ENCODE data around the gene B4GALNT4.
"Not testable (repeated sequence)": the region's sequence is repeated elsewhere in the genome, so short reads cannot be mapped to it uniquely, and the experiment has no call there.

B4GALNT4 gene

DNA sequence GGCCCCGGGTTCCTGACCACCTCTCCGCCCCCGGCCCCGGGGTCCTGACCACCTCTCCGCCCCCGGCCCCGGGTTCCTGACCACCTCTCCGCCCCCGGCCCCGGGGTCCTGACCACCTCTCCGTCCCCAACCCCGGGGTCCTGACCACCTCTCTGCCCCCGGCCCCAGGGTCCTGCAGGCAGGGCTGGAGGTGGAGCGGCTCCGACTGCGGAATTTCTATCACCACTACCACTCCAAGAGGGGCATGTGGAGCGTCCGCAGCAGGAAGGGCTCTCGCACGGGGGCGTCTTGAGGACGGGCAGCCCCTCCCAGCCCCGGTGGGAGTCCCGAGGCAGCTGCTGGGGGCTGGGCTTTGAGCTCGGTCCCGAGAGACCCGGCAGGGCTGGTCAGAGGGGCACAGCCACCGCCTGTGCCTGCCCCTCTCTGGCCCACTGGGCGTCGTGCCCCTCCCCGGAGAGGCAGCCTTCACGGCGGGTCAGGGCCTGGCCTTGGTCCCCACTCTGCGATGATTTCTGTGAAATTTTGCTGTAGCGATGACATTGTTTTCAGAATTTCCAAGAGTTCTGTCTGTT, 12.3 kb downstream of the B4GALNT4 start:
- H3K4me1 ChIP-seq (ENCODE audit: control insufficient read depth in 1 of 2, insufficient read depth in 2 of 2, low read length in 2 of 2): no peaks in the 10 kb centered on the region
- peaks cover 0 to 7% of the 10 kb centered on the region in 2 donors for H3K9me3 ChIP-seq (ENCODE audit: control insufficient read depth in 1 of 2, low read length in 2 of 2)
- no peaks in the 10 kb centered on the region for H3K27me3 ChIP-seq (ENCODE audit: low read depth, low read length)
- H3K4me3 ChIP-seq (ENCODE audit: low read depth in 1 of 2, low read length in 2 of 2): no peak overlapping the region
- no peak overlapping the region for H3K27ac ChIP-seq (ENCODE audit: low read length)
- no peaks in the 10 kb centered on the region for H3K36me3 ChIP-seq (ENCODE audit: control insufficient read depth in 1 of 2, insufficient read depth in 2 of 2, low read length in 2 of 2)

DNA sequence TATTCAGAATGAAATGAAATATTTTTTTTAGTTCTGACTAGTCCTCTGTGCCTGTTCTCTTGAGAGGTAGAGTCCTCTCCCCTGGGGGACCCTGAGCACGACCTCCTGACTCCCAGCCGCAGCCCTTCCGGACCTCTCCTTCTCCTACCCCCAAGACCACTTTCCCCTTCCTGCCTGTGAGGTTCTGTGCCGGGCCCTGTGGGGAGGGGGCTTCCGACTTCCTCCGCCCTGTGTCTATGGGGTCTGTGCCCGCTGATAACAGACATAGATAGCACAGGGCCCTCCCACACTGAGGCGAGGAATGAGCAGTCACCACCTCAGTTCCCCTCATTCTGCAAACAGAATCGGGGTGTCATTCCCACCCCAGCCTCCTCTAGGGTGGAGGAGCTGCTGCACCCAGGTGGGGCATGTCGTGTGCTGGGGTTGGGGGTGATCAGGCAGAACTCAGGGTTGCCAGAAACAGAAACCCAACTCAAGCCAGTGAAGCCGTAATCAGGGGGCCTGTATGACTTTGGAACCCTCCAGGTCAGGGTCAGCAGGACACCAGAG, 12.9 kb downstream of the B4GALNT4 start:
- H3K36me3 ChIP-seq (ENCODE audit: control insufficient read depth in 1 of 2, insufficient read depth in 2 of 2, low read length in 2 of 2): no peaks in the 10 kb centered on the region
- no peak overlapping the region for H3K27ac ChIP-seq (ENCODE audit: low read length)
- no peaks in the 10 kb centered on the region for H3K4me1 ChIP-seq (ENCODE audit: control insufficient read depth in 1 of 2, insufficient read depth in 2 of 2, low read length in 2 of 2)
- H3K27me3 ChIP-seq (ENCODE audit: low read depth, low read length): no peaks in the 10 kb centered on the region
- H3K4me3 ChIP-seq (ENCODE audit: low read depth in 1 of 2, low read length in 2 of 2): no peak overlapping the region
- H3K9me3 ChIP-seq (ENCODE audit: control insufficient read depth in 1 of 2, low read length in 2 of 2): peaks cover 0 to 9% of the 10 kb centered on the region in 2 donors

DNA sequence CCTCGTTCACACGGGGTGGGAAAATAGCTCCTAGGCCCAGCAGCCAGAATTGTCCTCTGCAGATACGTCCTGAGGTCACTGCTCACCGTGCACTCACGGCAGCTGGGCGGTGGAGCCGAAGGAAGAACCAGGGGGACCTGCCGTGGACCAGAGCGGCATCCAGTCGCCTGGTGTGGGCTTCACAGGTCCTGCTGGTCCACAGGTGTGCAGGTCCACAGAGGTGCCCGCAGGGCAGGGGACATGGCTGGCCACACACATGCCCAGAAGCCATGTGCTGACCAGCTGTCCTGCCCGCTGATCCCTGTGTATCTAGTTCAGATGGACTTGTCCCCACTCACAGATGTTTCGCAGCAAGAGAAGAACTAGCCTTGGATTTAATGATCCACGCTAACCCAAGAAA, 14.1 kb downstream of the B4GALNT4 start:
- H3K36me3 ChIP-seq (ENCODE audit: control insufficient read depth in 1 of 2, insufficient read depth in 2 of 2, low read length in 2 of 2): no peaks in the 10 kb centered on the region
- H3K9me3 ChIP-seq (ENCODE audit: control insufficient read depth in 1 of 2, low read length in 2 of 2): peaks cover 0 to 9% of the 10 kb centered on the region in 2 donors

DNA sequence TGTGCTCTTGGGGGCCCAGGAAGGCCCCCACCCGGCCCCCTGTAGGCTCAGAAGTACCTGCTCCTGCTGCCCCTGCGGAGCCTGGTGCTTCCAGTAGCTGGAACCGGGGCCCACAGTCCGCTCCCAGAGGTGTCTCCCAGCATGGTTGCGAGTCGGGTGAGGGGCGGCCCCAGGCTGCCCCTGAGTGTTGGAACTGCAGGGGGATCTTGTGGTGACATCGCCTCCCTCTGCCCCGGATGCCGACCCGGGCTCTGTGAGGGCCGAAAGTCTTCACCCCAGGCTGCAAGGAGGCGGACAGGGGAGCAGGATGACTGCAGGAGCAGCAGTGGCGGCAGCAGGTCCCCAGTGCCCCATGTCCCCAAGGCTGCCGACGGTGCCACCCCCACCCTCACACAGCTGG, 15.2 kb downstream of the B4GALNT4 start:
- Histone ChIP-seq H3K36me3 (ENCODE audit: control insufficient read depth in 1 of 2, insufficient read depth in 2 of 2, low read length in 2 of 2) (no peaks in the 10 kb centered on the region), H3K4me3 (ENCODE audit: low read depth in 1 of 2, low read length in 2 of 2) (no peak overlapping the region), H3K27me3 (ENCODE audit: low read depth, low read length) (no peaks in the 10 kb centered on the region), H3K4me1 (ENCODE audit: control insufficient read depth in 1 of 2, insufficient read depth in 2 of 2, low read length in 2 of 2) (no peaks in the 10 kb centered on the region), H3K27ac (ENCODE audit: low read length) (no peak overlapping the region), H3K9me3 (ENCODE audit: control insufficient read depth in 1 of 2, low read length in 2 of 2) (peaks cover 0 to 9% of the 10 kb centered on the region in 2 donors)

More for the DNA sequence above, 14.1 kb downstream of the B4GALNT4 start:
- Histone ChIP-seq H3K4me3 (ENCODE audit: low read depth in 1 of 2, low read length in 2 of 2) (no peak overlapping the region), H3K4me1 (ENCODE audit: control insufficient read depth in 1 of 2, insufficient read depth in 2 of 2, low read length in 2 of 2) (no peaks in the 10 kb centered on the region), H3K27ac (ENCODE audit: low read length) (no peak overlapping the region), H3K27me3 (ENCODE audit: low read depth, low read length) (no peaks in the 10 kb centered on the region)

DNA sequence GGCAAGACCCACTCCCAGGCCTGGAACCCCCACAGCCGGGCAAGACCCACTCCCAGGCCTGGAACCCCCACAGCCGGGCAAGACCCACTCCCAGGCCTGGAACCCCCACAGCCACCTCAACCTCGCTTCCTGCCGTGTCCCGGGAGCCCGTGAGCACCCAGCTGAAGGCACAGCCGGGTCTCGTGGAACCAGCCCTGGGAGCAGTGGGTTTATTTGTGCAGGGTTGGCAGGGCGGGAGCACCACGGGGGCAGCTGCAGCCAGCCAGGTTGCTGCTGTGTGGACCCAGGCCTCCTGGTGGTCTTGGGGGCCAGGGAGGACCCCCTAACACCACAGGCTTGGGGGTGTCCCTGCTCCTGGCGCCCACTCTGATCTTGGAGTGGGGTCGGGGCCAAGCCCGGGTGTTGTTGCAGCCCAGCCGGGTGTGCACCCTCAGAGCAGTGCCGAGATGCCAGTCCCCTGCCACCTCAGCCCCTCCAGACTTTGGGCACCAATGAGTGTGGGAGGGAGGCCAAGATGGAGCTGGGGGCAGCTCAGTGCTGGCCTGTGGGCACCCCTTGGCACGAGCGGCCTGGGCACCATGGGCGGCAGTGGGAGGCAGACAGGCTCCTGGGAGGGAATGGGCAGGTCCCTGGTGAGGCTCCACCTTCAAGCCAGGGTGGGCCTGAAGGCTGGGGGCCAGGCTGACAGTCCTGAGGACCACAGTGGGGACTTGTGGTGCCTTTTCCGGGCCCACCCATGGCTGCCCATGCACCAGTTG, 16.5 kb downstream of the B4GALNT4 start:
- Histone ChIP-seq H3K27ac (ENCODE audit: low read length) (no peak overlapping the region), H3K9me3 (ENCODE audit: control insufficient read depth in 1 of 2, low read length in 2 of 2) (peaks cover 0 to 9% of the 10 kb centered on the region in 2 donors), H3K36me3 (ENCODE audit: control insufficient read depth in 1 of 2, insufficient read depth in 2 of 2, low read length in 2 of 2) (no peaks in the 10 kb centered on the region), H3K27me3 (ENCODE audit: low read depth, low read length) (no peaks in the 10 kb centered on the region), H3K4me3 (ENCODE audit: low read depth in 1 of 2, low read length in 2 of 2) (no peak overlapping the region), H3K4me1 (ENCODE audit: control insufficient read depth in 1 of 2, insufficient read depth in 2 of 2, low read length in 2 of 2) (no peaks in the 10 kb centered on the region)

DNA sequence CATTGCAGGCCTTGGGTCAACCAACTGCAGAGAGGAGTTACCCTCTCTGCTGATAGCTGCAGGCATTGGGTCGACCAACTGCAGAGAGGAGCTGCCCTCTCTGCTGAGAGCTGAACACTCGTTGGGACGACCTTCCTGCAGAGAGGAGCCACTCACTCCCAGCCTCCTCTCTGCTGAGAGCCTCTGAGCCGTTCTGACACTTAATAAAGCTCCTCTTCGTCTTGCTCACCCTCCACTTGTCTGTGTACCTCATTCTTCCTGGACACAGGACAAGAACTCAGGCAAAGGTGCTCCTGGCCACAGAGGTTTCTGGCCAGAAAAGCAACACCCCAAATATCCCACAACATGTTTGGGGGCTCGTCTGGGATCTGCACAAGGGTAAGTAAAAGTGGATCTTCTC, 17.2 kb downstream of the B4GALNT4 start:
- Histone ChIP-seq H3K9me3 (ENCODE audit: control insufficient read depth in 1 of 2, low read length in 2 of 2) (peaks cover 0 to 9% of the 10 kb centered on the region in 2 donors), H3K4me1 (ENCODE audit: control insufficient read depth in 1 of 2, insufficient read depth in 2 of 2, low read length in 2 of 2) (no peaks in the 10 kb centered on the region), H3K36me3 (ENCODE audit: control insufficient read depth in 1 of 2, insufficient read depth in 2 of 2, low read length in 2 of 2) (no peaks in the 10 kb centered on the region), H3K27me3 (ENCODE audit: low read depth, low read length) (no peaks in the 10 kb centered on the region), H3K4me3 (ENCODE audit: low read depth in 1 of 2, low read length in 2 of 2) (no peak overlapping the region), H3K27ac (ENCODE audit: low read length) (no peak overlapping the region)

DNA sequence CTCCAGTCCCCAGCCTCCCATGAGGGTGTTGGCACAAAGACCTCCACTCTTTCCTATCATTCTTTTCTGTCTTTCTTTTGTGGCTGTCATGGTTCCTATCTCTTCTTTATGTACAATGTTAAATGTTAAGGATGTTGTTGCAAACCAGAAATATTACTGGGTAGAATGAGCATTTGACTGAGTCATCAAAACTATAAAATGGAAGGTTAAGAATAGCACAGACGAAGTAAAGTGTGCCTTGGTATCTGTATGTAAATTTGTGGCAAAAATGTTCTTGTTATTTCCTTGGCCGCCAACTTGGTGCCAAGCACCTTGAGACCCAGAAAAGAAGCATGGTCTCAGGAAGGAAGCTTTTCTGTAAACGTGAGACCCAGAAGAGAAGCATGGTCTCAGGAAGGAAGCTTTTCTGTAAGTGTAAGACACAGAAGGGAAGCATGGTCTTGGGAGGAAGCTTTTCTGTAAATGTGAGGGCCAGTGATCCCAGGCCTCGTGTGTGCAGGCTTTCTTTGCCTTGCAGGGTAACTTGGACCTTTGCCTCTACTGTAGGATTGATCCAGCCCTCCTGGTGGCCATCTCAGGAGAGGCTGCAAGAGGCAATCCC, 18.0 kb downstream of the B4GALNT4 start:
- Histone ChIP-seq H3K4me3 (ENCODE audit: low read depth in 1 of 2, low read length in 2 of 2) (no peak overlapping the region), H3K4me1 (ENCODE audit: control insufficient read depth in 1 of 2, insufficient read depth in 2 of 2, low read length in 2 of 2) (no peaks in the 10 kb centered on the region), H3K27me3 (ENCODE audit: low read depth, low read length) (no peaks in the 10 kb centered on the region), H3K36me3 (ENCODE audit: control insufficient read depth in 1 of 2, insufficient read depth in 2 of 2, low read length in 2 of 2) (no peaks in the 10 kb centered on the region), H3K9me3 (ENCODE audit: control insufficient read depth in 1 of 2, low read length in 2 of 2) (peaks cover 0 to 9% of the 10 kb centered on the region in 2 donors), H3K27ac (ENCODE audit: low read length) (no peak overlapping the region)

DNA sequence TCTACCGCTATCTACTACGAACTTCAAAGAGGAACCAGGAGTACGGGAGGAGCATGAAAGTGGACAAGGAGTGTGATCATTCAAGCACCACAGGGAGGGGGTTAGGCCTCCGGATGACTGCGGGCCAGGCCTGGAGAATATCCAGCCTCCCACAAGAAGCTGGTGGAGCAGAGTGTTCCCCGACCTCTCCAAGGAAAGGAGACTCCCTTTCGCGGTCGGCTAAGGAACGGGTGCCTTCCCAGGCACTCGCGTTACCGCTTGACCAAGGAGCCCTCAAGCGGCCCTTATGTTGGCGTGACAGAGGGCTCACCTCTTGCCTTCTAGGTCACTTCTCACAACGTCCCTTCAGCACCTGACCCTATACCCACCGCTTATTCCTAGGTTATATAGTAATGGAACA, 20.1 kb downstream of the B4GALNT4 start:
- H3K27ac ChIP-seq (ENCODE audit: low read length); H3K4me1 ChIP-seq (ENCODE audit: control insufficient read depth in 1 of 2, insufficient read depth in 2 of 2, low read length in 2 of 2): not testable (repeated sequence)

DNA sequence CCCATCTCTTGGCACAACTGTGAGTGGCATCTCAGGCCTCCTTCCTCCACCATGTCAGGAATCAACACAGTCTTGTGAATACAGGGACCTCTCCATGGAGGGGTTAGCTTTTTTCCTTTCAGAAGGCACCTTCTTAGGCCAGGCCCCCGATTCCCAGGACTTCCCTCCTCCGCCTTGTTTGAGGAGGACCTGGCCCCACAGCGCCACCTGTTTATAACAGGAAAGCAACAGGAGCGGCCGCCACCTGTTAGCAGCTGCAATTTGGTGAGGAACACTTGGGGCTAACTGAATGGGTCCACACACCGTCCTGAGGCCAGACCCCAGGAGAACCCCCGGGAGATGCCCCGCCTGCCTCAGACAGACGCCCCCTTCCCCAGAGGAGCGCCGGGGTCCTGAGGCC, 20.9 kb downstream of the B4GALNT4 start:
- no peak overlapping the region for H3K4me3 ChIP-seq (ENCODE audit: low read depth in 1 of 2, low read length in 2 of 2)
- H3K4me1 ChIP-seq (ENCODE audit: control insufficient read depth in 1 of 2, insufficient read depth in 2 of 2, low read length in 2 of 2): no peaks in the 10 kb centered on the region
- H3K36me3 ChIP-seq (ENCODE audit: control insufficient read depth in 1 of 2, insufficient read depth in 2 of 2, low read length in 2 of 2): no peaks in the 10 kb centered on the region
- H3K9me3 ChIP-seq (ENCODE audit: control insufficient read depth in 1 of 2, low read length in 2 of 2): peaks cover 0 to 9% of the 10 kb centered on the region in 2 donors
- no peak overlapping the region for H3K27ac ChIP-seq (ENCODE audit: low read length)
- H3K27me3 ChIP-seq (ENCODE audit: low read depth, low read length): no peaks in the 10 kb centered on the region

More for the DNA sequence above, 20.1 kb downstream of the B4GALNT4 start:
- not testable (repeated sequence) for H3K36me3 ChIP-seq (ENCODE audit: control insufficient read depth in 1 of 2, insufficient read depth in 2 of 2, low read length in 2 of 2); H3K4me3 ChIP-seq (ENCODE audit: low read depth in 1 of 2, low read length in 2 of 2); H3K9me3 ChIP-seq (ENCODE audit: control insufficient read depth in 1 of 2, low read length in 2 of 2); H3K27me3 ChIP-seq (ENCODE audit: low read depth, low read length)

DNA sequence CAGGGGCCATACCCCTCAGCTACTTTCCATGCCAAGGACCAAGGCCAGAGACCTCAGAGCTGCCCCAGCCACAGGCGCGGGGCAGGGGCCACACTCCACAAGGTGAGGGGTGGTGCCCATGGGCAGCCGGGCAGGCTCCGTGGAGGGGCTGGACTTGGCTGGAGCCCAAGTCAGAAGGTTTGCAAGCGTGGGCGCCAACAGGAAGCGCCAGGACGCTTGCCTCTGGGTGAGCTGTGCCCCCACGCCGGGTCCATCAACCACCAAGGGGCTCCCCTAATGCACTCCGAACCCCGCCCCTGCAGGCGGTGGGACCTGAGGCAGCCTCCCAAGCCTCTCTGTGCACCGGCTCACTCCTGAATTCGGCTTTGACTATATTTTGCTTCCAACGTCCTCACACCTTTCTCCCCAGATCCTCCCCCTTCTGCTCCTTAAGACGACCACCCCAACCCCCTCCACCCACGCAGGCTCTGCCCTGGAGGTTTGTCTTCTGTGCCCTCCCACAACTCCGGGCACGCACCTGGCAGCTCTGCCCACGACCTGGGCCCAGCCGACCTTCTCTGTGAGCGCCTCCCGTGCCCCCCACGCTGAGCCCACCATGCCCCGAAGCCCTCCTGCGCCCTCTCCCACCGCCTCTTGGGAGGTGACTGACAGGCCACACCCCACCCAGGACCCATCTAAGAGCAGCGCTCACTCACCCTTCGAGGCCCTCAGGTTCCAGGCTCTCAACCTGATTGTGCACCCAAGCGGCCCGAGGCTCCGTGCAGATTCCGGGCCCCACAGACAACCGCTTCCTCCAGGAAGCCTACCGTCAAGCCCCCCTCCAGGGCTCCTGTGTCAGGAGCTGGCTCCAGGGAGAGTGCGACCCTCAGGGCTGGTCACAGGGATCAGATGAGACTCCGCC, 22.1 kb downstream of the B4GALNT4 start:
- peaks cover 0 to 5% of the 10 kb centered on the region in 2 donors for H3K9me3 ChIP-seq (ENCODE audit: control insufficient read depth in 1 of 2, low read length in 2 of 2)
- no peaks in the 10 kb centered on the region for H3K36me3 ChIP-seq (ENCODE audit: control insufficient read depth in 1 of 2, insufficient read depth in 2 of 2, low read length in 2 of 2)
- H3K27ac ChIP-seq (ENCODE audit: low read length): no peak overlapping the region
- no peaks in the 10 kb centered on the region for H3K27me3 ChIP-seq (ENCODE audit: low read depth, low read length)
- H3K4me1 ChIP-seq (ENCODE audit: control insufficient read depth in 1 of 2, insufficient read depth in 2 of 2, low read length in 2 of 2): no peaks in the 10 kb centered on the region
- no peak overlapping the region for H3K4me3 ChIP-seq (ENCODE audit: low read depth in 1 of 2, low read length in 2 of 2)
